ENCODE results near the gene RGS16.

Gene RGS16

DNA sequence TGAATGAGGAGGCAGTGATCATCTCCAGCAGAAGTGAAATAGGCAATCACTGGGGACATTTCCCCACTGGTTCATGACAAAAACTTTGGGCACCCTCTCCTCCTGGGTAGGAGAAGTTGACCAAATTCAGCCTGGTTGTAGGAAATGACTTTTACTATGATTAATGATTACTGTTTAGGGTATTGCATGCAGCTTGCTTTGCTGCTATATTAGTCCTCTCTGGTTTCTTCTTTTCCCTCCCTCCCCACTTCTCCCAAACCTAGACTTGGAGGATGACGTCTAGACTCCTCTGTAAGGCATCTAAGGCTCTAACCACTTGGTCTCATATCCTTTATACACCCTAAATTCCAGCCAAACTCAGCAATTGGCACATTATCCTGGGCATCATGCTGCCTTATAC, 3.4 kb upstream of the RGS16 start:
- peak; percentile 34 for DNase-seq

- DNase-seq = no peak
Observed at GRCh38 chr1:182603646-182604174, 479 bp downstream of the RGS16 start.

DNA sequence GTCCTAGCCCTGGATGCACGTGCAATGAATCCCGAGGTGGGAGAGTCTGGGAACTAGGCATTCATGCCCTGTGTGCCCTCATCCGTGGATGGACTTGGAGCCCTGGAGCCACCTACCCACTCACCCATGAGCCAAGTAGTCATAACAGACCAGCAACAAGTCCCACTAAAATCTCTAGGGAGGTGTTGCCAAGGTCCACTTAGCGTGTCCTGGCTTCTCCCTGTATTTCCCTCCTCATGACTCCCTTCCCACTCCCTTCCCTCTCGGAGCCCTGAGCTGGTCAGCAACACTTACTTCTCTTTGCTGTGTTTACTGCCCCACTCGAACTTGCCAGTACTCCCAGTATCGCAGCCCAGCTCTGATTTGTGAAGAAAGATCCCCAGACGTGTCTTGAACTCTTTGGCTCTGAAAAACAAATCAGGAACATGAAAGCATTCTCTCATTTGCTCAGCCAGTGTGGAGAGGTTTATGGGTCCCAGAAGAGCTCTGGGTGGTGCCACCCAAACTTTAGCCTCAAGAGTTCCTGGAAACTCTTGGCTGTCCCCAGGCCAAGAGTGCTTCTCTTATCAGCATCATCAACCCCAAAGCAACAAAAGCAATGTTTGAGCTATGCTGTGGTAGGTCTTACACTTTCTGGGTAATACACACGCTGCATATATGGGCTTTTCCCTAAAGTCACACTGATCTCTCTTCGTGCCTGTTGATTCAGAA, 1.1 kb downstream of the RGS16 start:
- no peak for DNase-seq

- DNase-seq = no peak
Observed at GRCh38 chr1:182601913-182602312, 2.3 kb downstream of the RGS16 start.

DNA sequence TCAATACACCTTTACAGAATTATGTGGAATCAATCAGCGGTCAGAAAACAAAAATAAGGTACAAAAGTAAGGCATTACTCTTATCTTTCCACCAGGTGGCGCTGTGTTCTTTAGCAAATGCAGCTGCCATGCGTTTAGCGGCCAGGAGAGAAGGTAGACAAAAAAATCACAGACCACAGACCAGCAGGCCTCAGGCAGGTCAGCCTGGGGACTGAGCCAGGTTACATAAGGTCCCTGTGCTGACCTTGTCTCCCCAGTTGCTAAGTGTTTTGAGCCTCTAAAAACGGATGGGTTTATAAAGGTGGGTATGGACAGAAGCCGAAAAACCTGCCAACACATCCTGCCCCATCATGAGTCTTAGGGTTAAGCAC, 2.8 kb downstream of the RGS16 start:
- peak; percentile 49 for DNase-seq

DNA sequence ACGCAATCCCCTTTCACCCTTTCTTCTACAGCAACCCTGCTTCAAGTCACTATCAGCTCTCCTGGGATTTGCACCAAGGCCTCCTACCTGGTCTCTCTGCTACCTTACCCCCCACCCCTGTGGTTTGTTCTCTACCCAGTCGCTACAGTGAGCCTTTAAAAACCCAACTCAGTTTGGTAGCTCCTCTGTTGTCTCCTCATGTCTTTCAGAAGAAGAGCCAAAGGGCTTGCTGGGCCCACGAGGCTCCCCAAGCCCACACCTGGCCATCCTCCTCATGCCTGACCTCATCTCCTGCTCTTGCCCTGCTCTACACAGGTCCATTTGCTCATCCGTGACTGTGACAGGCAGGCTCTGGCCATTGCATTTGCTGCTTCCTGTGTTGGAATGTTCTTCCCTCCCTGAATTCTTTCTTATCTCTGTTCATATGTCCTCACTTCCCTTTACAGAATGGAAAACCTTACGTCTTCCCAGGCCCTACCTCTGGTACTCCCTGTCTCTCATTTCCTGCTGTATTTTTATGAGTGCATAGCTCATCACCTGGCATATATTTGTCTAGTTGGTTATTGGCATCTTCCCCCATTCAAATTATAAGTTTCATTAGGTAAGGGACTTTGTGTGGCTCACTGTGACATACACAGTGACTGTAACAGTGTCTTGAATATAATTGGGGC, 3.3 kb downstream of the RGS16 start:
- no peak for DNase-seq

GRCh38 chr1:182600036-182600713, 4.0 kb downstream of the RGS16 start:
- no peak for DNase-seq

DNA sequence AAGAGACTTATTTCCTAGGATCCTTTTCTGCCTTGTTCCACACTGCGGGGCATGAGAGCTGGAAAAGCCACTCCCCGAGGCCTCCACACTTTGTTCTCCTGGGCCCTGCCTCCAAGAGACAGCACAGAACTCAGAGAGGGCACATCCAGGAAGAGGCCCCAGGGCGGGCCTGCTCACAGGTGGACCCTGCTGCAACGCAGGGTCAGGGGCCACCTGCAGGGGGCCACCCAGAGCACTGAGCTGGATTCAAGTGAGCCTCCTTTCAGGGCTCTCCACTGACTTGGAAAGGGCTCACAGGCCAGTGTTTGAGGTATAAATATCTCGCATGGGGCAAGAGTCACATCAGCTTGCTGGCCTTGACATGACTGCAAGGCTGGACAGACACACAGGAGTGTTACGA, 4.8 kb downstream of the RGS16 start:
- DNase-seq = peak; percentile 11

GRCh38 chr1:182598296-182598695, 5.9 kb downstream of the RGS16 start:
- DNase-seq = no peak

DNA sequence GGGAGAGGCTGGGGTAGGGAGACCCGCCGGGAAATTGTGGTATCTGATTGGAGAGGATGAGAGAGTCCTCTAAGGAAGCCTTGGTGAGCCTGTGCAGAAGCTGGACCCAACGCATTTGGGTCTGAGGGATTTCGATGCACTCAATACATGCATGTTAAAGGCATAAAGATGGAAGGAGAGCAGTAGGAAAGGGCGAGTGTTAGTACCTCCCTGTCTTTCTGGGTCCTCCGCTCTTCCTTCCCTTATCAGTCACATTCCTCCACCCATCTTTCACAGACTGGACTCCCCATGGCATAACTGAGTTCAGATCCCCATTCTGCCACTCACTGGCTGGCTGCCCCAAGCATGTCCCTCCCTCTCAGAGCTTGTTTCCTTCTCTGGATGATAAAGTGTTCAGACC, 7.3 kb downstream of the RGS16 start:
- DNase-seq = no peak

GRCh38 chr1:182595641-182596240, 8.4 kb downstream of the RGS16 start:
- DNase-seq = peak; percentile 42

DNA sequence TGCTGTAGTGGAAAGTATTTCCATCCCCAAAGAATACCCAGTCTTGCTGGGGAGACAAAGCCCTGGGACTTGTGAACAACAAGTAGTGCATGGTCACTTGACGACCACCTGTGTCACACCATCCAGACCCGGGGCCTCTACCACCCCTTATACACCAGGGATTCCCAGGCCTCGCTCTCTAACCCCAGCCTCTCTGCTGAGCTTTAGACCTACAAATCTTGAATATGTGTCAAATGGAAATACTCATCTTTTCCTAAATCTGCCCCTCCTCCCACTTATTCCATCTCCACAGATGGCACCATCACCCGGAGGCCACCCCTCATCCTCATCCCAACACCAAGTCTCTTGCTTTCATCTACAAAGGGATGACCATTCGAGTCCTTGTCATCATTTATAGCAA, 14.3 kb downstream of the RGS16 start:
- DNase-seq = no peak

- DNase-seq = no peak
Observed at GRCh38 chr1:182589520-182589919, 14.7 kb downstream of the RGS16 start.

DNA sequence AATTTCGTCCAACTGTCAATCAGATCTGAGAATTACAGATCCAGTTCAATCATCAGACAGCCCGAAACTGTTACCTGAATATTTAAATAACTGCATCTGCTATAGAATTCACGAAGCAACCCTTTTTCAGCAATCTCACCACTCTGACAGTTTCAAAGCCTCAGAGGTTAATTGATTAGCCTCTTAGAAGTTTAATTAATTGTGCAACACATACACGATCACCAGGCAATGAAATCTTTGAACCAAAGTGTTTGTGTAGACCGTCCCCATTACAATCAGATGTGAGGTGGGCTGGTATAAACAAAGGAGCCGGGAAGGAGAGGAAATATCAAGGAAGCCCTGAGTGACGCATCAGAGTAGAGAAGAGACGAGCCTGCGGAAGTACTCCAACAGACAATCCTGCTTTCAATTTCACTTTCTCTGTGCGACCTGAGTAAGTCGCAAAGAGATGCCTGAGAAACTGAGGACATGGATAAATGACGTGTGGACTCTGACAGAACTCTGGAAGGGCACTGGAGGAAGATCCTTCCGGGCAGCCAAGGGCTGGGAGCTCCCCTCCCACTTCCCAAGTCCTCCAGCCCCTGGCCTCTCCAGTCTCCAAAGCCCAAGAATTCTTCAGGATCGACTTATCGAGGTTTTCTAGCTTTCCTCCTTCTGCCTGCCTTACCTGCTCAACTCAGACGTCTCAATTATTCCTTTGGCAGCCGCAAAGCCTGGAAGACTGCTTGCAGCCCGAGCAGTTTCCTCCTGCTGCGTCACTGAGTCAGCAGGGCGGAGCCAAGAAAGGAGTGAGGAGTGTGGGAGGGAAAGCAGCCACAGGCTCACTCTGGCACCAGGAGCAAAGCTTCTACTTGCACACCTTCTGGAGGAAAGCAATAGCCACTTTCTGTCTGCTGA, 15.4 kb downstream of the RGS16 start, which contains the start of gene RNASEL:
TSS of gene RNASEL (minus strand) at position 757 of the 897 bp plus-strand sequence. CDS start 2,450 bp downstream, outside the sequence.
- peak; percentile 67 for DNase-seq

DNA sequence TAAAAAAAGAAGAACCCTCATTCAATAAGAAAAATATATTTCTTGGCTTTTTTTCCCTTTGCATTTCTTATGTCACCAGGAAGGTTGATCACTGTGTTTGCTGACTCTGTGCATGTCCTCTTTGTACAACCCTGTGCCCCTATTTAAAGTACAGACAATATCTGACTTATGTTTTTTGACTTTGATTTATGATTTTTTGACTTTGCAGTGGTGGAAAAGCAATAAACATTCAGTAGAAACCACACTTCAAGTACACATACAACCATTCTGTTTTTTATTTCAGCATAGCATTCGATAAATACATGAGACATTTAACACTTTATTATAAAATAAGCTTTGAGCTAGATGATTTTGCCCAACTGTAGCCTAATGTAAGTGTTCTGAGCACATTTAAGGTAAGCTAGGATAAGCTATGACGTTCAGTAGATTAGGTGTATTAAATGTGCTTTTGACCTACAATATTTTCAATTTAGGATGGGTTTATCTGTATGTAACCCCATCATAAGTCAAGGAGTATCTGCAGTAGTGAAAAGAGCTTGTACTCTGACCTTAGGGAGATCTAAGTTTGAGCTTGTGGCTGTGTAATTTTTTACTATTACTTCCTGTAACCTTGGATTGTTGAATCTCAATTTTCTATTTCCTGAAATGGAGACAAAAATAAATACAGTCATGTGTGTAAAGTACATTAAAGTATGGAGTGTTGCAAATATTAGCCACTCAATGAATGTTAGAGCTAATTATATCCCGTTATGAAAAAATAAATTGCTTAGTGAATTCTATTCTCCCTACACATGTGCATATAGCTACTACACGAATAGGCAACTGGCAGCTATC, 16.3 kb downstream of the RGS16 start:
- no peak for DNase-seq

DNA sequence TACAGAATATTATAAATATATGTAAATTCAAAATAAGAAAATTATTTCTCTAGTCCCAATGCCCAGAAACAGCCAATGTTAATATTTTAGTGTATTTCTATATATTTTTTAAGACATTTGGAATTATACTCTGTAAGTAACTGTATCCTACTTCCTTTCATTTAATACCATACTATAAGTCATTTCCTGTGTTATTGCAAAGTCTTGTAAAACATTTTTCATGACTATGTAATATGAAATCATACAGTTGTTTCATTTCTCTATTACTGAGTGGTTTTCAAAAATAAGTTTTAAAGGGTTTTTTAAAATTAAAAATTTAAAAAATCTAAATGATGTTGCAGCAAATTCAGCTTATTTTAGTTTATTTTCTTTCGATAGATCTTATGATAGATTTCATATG, 17.1 kb downstream of the RGS16 start:
- DNase-seq = no peak

DNA sequence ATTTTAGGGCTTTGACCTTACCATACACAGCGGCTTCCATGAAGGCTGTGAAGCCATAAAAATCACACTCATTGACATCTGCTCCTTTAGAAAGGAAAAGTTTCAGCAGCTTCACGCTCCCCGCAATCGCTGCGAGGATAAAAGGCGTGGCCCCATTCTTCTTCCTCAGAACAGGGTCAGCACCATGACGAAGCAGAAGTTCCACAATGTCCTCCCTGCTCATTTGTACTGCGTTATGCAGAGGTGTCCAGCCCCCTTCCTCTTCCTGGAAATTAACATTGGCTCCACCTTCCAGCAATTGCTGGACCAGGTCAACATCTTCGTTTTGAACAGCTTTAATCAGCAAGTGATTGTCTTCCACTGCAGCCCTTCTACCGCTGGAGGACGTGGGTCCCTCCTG, 17.8 kb downstream of the RGS16 start:
- no peak for DNase-seq

DNA sequence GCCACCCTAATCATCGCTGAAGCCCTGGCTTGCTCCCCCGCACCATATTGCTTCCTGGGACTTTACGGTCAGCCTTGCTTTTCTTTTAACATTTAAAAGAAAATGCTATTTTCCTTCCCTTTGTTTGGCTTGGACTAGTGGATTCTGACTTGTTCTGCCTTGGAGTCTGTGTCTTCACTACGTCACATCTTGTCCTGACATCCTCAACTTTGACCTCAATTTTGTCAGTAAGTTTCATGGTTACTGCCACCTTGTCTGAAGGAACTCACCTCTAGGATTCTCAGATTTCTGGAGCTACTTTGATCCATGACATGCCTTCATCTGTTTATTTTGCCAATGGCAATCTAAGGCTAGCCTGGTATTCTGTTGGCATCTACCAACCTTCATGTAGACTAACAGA, 19.4 kb downstream of the RGS16 start:
- no peak for DNase-seq

- DNase-seq = no peak
Observed at GRCh38 chr1:182580736-182581135, 23.5 kb downstream of the RGS16 start.

GRCh38 chr1:182575540-182576149, 28.5 kb downstream of the RGS16 start:
- DNase-seq = peak; percentile 54

GRCh38 chr1:182574156-182574555, 30.0 kb downstream of the RGS16 start:
- no peak for DNase-seq
